ENCODE results near the gene MRPL24.

DNA sequence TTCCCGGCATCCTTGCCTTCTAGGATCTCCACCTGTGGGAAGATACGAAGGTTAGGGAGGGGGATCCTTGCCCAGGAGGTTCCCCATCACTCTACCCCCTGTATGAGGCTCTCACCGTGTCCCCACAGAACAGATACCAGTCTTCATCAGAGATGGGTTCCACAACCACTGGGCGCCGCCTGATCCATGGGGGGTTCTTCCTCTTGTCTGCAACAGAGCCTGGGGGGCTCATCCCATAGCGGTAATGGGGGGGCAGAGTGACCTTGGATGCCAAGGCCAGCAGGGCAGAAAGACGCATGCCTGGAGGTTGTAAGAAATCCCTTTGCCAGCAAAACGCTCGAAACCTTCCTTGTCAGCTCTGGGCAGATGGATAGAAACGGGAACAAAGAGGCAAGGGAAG is 2.5 kb downstream of the MRPL24 start:
- TF ChIP-seq POLR2AphosphoS5 (IDR thresholded peaks at IDR 0.05; ENCODE audit: low read depth, low read length) = no peak
- no peak for TF ChIP-seq POLR2A (IDR thresholded peaks at IDR 0.05; ENCODE audit: low read depth, low read length)
- no peak for TF ChIP-seq TAF1 (IDR thresholded peaks at IDR 0.05; ENCODE audit: low read depth, low read length)
- TF ChIP-seq SPI1 (IDR thresholded peaks at IDR 0.05; ENCODE audit: low read depth, low read length) = no peak
